DND-41 (cell line): ENCODE data around the gene TEAD1.
A peak's percentile ranks its signal among the peaks of the same experiment; 100 is the strongest.

ENCODE experiments used
- ATAC-seq: fragments of 200-7000 bp; cut with Tn5 transposase; 3 replicates; pipeline ENCODE4 v1.9.1; 2021; ENCODE audit warnings: low read depth; ENCODE audit not compliant: insufficient read depth
- DNase-seq: peaks from one replicate; pipeline ENCODE4 v3.0.0-alpha.2; 2020
- H2AFZ ChIP-seq: 2 replicates; pipeline ENCODE4 v1.6.0; 2012; ENCODE audit warnings: low read depth, low read length
- H3K27ac ChIP-seq: 2 replicates; pipeline ENCODE4 v1.5.1; 2012; ENCODE audit warnings: low read length, inconsistent platforms
- H3K27me3 ChIP-seq: fragments of 200-600 bp; sonication (generic); 2 replicates; pipeline ENCODE4 v1.6.0; 2012; ENCODE audit warnings: low read length, mild to moderate bottlenecking, inconsistent platforms; ENCODE audit not compliant: insufficient read depth, poor library complexity
- H3K36me3 ChIP-seq: 2 replicates; pipeline ENCODE4 v1.5.1; 2012; ENCODE audit warnings: low read length, inconsistent platforms; ENCODE audit not compliant: insufficient read depth
- H3K4me1 ChIP-seq: 2 replicates; pipeline ENCODE4 v1.5.1; 2012; ENCODE audit warnings: mild to moderate bottlenecking, low read length; ENCODE audit not compliant: insufficient read depth
- H3K4me2 ChIP-seq: 2 replicates; pipeline ENCODE4 v1.6.0; 2012; ENCODE audit warnings: mild to moderate bottlenecking, moderate library complexity, low read length, inconsistent platforms; ENCODE audit not compliant: insufficient read depth
- H3K4me3 ChIP-seq, 2 experiments: fragments of 200-600 bp in 1 of 2; shearing (Covaris generic) in 1 of 2; 2 replicates each; pipeline ENCODE4 v1.5.1; 2012 to 2016; ENCODE audit warnings: inconsistent platforms in 2 of 2, low read length in 2 of 2, mild to moderate bottlenecking in 2 of 2, low read depth in 1 of 2, moderate library complexity in 1 of 2
- H3K79me2 ChIP-seq: 2 replicates; pipeline ENCODE4 v1.6.0; 2012; ENCODE audit warnings: low read length, inconsistent platforms; ENCODE audit not compliant: insufficient read depth
- H3K9ac ChIP-seq: 2 replicates; pipeline ENCODE4 v1.6.0; 2012; ENCODE audit warnings: low read depth, mild to moderate bottlenecking, inconsistent platforms, low read length, moderate library complexity
- H3K9me3 ChIP-seq: 2 replicates; pipeline ENCODE4 v1.5.1; 2012; ENCODE audit warnings: low read length, moderate library complexity, mild to moderate bottlenecking, inconsistent platforms; ENCODE audit not compliant: insufficient read depth, severe bottlenecking
- H4K20me1 ChIP-seq: 2 replicates; pipeline ENCODE4 v1.6.0; 2012; ENCODE audit warnings: low read length; ENCODE audit not compliant: insufficient read depth
- CTCF ChIP-seq: IDR thresholded peaks from 2 replicates; pipeline ENCODE4 v1.5.1; 2012; ENCODE audit warnings: borderline replicate concordance, low read length, moderate library complexity, mild to moderate bottlenecking; ENCODE audit not compliant: poor library complexity, severe bottlenecking; ENCODE audit errors: extremely low read depth
- EZH2 ChIP-seq: IDR thresholded peaks from 3 replicates; pipeline ENCODE4 v1.6.1; 2012; ENCODE audit warnings: borderline replicate concordance, low read depth, mild to moderate bottlenecking, moderate library complexity, low read length, inconsistent platforms; ENCODE audit not compliant: severe bottlenecking

TEAD1 gene

GRCh38 chr11:12961615-12962014, 287.4 kb downstream of the TEAD1 start:
- Histone ChIP-seq H3K4me3 (no peak overlapping the region), H4K20me1 (no peaks in the 10 kb centered on the region), H3K4me1 (no peaks in the 10 kb centered on the region), H3K27ac (no peak overlapping the region), H3K9ac (no peak overlapping the region), H2AFZ (no peak overlapping the region), H3K36me3 (no peaks in the 10 kb centered on the region), H3K9me3 (no peaks in the 10 kb centered on the region), H3K79me2 (no peaks in the 10 kb centered on the region), H3K27me3 (peaks cover 8% of the 10 kb centered on the region), H3K4me2 (no peak overlapping the region)
- no peak for DNase-seq
- TF ChIP-seq EZH2 (no peak), CTCF (no peak)
- no peak for ATAC-seq

- DNase-seq, result no peak
- no peaks in the 10 kb centered on the region for H3K4me1 ChIP-seq
- no peaks in the 10 kb centered on the region for H4K20me1 ChIP-seq
- H3K4me2 ChIP-seq, result no peak overlapping the region
- no peaks in the 10 kb centered on the region for H3K36me3 ChIP-seq
- H3K27ac ChIP-seq, result no peak overlapping the region
- no peak for TF ChIP-seq EZH2
- TF ChIP-seq CTCF, result no peak
- no peaks in the 10 kb centered on the region for H3K9me3 ChIP-seq
- H3K4me3 ChIP-seq, result no peak overlapping the region
- no peak overlapping the region for H2AFZ ChIP-seq
- H3K27me3 ChIP-seq, result peaks cover 11% of the 10 kb centered on the region
- H3K9ac ChIP-seq, result no peak overlapping the region
- ATAC-seq, result no peak
- no peaks in the 10 kb centered on the region for H3K79me2 ChIP-seq
These were observed 288.1 kb downstream of the TEAD1 start for GRCh38 chr11:12962306-12962705.

DNA sequence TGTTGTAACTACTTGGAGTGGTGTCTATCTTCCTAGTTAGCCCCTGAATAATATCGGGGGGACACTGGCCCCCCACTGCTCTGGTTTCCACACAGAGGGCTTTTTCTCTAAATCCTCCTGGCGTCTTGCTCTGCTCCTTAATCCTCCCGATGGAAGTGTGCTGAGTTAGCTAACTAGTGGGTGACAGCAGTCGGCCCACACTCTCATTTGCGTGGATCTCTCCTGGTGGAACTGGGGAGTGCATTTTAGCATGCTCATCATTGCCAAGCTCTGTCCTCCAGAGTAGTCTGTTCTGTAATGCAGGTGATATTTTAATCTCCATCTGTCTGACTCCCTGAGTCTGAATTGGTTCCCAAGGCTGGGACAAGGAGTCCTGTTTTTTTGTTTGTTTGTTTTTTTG, 288.8 kb downstream of the TEAD1 start:
- Histone ChIP-seq H3K4me3 (no peak overlapping the region), H3K9ac (no peak overlapping the region), H3K36me3 (no peaks in the 10 kb centered on the region), H3K27ac (no peak overlapping the region), H2AFZ (no peak overlapping the region), H4K20me1 (no peaks in the 10 kb centered on the region), H3K27me3 (peaks cover 11% of the 10 kb centered on the region), H3K4me2 (no peak overlapping the region), H3K79me2 (no peaks in the 10 kb centered on the region), H3K4me1 (no peaks in the 10 kb centered on the region), H3K9me3 (no peaks in the 10 kb centered on the region)
- DNase-seq, result no peak
- TF ChIP-seq EZH2, result no peak
- ATAC-seq, result no peak

DNA sequence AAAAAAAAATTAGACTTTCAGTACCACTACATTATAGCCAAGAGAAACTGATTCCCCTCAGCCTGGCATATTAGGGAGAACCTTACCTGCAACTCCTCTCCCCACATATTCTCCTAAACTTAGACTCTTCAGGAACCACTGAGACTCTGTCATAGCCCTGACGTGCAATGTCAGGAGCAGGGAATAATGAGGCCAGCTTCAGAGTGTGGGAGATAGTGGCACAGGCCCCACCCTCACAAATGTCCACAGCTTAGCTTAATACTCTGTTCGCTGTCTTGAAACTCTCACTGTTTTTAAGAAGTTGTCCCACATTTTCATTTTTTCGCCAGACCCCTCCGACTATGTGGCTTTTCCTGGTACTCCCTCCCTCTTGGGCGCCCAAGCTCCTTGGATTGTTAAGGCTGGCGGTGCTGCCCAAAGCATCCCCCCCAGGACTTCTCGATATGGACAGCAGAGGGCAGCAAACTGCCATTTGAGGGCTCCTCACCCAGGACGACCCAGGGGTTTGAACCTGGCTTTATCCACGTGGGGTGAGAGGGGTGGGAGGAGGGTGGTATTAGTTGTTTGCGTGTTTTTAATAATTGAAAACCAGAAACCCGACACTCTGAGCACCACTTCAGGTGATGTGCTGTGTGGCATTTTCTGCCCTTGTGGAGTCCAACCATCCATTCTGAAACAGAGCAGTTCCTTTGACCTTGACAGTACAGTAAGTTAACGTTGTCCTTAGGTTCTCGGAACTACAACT, 289.7 kb downstream of the TEAD1 start:
- Histone ChIP-seq H3K27ac (no peak overlapping the region), H3K79me2 (no peaks in the 10 kb centered on the region), H3K27me3 (peaks cover 14% of the 10 kb centered on the region), H3K4me1 (no peaks in the 10 kb centered on the region), H3K4me3 (no peak overlapping the region), H3K9ac (no peak overlapping the region), H3K9me3 (no peaks in the 10 kb centered on the region), H4K20me1 (no peaks in the 10 kb centered on the region), H2AFZ (no peak overlapping the region), H3K4me2 (no peak overlapping the region), H3K36me3 (no peaks in the 10 kb centered on the region)
- DNase-seq, result peak; percentile 69
- ATAC-seq, result peak; percentile 99
- TF ChIP-seq CTCF (peak; percentile 87), EZH2 (no peak)
